PFSK-1 (cell line): ENCODE measurements around the gene TENT4B.

Experiments used
- FOXP2 ChIP-seq: optimal IDR thresholded peaks from 2 replicates; pipeline ENCODE3; 2011; ENCODE audit warnings: borderline replicate concordance, control low read depth, inconsistent platforms; ENCODE audit not compliant: insufficient read depth; ENCODE audit errors: extremely low read length, extremely low read depth
- POLR2AphosphoS5 ChIP-seq: IDR thresholded peaks from 2 replicates; pipeline ENCODE4 v1.6.1; 2012; ENCODE audit warnings: low read depth, mild to moderate bottlenecking, control low read depth, low read length, moderate library complexity
- SIN3A ChIP-seq: IDR thresholded peaks from 2 replicates; pipeline ENCODE4 v1.6.1; 2012; ENCODE audit warnings: mild to moderate bottlenecking, low read length, moderate library complexity, borderline replicate concordance; ENCODE audit not compliant: insufficient read depth
- TAF1 ChIP-seq: IDR thresholded peaks from 2 replicates; pipeline ENCODE4 v1.6.1; 2012; ENCODE audit warnings: low read length, control low read depth, borderline replicate concordance; ENCODE audit not compliant: insufficient read depth
- TF ChIP-seq, protein P1 (sequence below), 2 experiments: IDR thresholded peaks; 2 replicates each; pipeline versions ENCODE4 v1.6.1 to v1.8.0; 2011 to 2012; ENCODE audit warnings: low read depth in 2 of 2, low read length in 2 of 2, control low read depth in 1 of 2, inconsistent platforms in 1 of 2, mild to moderate bottlenecking in 1 of 2, moderate library complexity in 1 of 2; ENCODE audit not compliant: insufficient read depth in 1 of 2

The TENT4B gene

DNA sequence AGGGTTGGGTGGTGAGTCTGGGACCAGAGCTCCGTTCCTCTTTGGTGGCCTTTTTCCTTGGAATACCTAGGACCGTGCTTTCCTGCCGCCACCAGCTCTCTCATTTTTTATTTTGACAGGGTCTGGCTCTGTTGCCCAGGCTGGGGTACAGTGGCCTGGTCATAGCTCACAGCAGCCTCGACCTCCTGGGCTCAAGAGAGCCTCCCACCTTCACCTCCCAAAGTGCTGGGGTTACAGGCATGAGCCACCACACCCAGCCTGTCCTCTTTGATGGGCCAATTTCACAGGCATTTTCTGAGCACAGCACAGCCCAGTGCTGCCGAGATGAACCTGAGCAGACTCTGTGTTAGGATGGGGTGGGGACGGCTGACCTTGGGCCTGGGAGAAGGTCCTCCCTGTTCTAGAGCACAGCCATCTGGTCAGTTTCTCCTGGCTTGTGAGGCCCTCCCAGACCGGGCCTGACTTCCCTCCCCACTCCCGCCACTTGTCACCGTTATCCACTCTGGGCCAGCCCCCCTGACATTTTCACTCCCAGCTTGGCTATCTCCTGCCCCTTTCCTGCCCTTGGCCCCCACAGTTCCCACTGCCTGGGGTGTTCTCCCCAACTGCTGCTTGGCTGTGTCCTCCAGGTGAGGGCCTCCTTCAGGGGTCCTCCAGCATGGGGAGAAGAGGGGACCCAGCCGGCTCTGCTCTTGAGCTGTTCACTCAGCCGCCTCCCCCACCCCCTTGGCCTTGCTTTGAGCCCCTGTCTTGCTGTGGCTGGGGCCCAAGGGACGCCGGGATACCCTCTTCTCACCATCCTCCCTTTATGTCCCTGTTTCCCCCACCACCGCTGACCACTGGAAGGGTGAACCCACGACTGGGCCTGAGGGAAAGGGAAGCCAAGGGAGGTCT lies 118.3 kb downstream of the TENT4B start:
- TF ChIP-seq FOXP2: no peak

DNA sequence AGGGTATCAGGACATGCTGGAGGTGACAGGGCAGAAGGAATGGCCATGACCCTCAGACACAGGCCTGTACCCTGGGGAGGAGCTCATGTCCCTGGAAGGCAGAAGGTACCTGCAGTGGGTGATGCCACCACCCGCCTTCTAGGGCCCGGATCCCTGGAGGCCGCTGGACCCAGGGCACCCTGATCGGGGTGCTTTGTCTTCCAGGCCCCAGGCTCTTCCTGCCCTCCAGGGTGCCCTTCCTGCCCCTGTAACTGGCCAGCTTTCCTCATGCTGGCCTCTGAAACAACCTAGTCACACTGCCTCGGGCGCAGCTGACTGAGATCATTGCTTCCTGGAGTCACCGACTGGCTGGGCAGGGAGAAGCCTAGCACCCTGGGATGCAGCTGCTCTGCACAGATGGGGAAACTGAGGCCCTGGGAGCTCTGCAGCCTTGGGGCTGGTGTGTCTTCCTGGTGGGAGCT lies 119.0 kb downstream of the TENT4B start:
- TF ChIP-seq TAF1 (no peak), POLR2AphosphoS5 (no peak), FOXP2 (no peak), SIN3A (no peak)
- TF ChIP-seq, protein P1, sequence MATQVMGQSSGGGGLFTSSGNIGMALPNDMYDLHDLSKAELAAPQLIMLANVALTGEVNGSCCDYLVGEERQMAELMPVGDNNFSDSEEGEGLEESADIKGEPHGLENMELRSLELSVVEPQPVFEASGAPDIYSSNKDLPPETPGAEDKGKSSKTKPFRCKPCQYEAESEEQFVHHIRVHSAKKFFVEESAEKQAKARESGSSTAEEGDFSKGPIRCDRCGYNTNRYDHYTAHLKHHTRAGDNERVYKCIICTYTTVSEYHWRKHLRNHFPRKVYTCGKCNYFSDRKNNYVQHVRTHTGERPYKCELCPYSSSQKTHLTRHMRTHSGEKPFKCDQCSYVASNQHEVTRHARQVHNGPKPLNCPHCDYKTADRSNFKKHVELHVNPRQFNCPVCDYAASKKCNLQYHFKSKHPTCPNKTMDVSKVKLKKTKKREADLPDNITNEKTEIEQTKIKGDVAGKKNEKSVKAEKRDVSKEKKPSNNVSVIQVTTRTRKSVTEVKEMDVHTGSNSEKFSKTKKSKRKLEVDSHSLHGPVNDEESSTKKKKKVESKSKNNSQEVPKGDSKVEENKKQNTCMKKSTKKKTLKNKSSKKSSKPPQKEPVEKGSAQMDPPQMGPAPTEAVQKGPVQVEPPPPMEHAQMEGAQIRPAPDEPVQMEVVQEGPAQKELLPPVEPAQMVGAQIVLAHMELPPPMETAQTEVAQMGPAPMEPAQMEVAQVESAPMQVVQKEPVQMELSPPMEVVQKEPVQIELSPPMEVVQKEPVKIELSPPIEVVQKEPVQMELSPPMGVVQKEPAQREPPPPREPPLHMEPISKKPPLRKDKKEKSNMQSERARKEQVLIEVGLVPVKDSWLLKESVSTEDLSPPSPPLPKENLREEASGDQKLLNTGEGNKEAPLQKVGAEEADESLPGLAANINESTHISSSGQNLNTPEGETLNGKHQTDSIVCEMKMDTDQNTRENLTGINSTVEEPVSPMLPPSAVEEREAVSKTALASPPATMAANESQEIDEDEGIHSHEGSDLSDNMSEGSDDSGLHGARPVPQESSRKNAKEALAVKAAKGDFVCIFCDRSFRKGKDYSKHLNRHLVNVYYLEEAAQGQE (IDR thresholded peaks at IDR 0.05; ENCODE audit: insufficient read depth in 1 of 2, low read depth in 2 of 2, low read length in 2 of 2): no peak

DNA sequence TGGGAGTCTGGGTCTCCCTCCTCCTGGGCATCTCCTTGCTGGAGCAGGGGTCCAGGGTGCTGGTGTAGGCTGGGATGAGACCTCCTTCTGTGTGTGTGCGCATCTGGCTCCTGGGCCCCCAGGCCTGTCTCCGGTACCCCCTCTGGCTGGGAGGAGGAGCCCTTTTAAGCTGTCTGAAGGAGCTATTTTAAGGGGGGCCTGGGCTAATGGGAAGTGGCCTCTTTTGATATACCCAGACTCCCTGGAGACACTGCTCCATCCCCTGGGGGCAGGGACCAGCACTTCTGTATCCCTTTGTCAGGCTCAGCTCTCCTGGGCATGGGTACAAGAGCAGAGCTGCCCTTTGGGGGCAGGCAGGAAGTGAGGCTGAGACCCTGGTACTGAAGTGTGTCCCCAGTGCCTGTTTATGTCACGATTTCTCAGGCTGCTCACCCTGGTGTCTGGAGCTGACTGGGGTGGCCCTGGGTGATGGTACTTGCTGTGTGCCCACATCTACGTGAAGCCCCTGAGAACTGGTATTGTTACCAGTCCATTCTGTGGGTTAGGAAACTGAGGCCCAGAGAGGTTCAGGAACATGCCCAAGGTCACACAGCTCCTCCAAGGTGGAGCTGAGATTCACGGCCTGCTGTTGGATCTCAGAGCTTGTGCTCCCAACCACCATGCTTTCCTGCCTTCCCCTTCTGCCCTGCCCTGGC lies 119.7 kb downstream of the TENT4B start:
- TF ChIP-seq TAF1: no peak
- TF ChIP-seq, protein P1 (IDR thresholded peaks at IDR 0.05; ENCODE audit: insufficient read depth in 1 of 2, low read depth in 2 of 2, low read length in 2 of 2): no peak
- TF ChIP-seq POLR2AphosphoS5: no peak
- no peak for TF ChIP-seq FOXP2
- no peak for TF ChIP-seq SIN3A

DNA sequence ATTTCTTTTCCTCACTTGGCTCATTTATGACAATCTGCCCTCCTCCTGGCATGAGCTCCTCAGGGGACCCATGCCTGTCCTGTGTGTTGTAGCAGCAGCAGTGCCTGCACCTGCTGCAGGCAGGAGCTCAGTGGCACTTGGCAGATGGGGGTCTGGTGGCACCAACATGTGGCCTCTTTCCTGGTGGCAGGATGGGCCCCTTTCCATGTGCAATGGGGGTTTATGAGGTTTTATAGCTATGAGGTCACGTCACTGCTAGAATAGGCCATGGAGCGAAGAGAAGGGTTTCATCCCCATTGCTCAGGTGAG lies 120.2 kb downstream of the TENT4B start:
- TF ChIP-seq FOXP2 (no peak), TAF1 (no peak), SIN3A (no peak), POLR2AphosphoS5 (no peak)
- TF ChIP-seq, protein P1 (IDR thresholded peaks at IDR 0.05; ENCODE audit: insufficient read depth in 1 of 2, low read depth in 2 of 2, low read length in 2 of 2): no peak

DNA sequence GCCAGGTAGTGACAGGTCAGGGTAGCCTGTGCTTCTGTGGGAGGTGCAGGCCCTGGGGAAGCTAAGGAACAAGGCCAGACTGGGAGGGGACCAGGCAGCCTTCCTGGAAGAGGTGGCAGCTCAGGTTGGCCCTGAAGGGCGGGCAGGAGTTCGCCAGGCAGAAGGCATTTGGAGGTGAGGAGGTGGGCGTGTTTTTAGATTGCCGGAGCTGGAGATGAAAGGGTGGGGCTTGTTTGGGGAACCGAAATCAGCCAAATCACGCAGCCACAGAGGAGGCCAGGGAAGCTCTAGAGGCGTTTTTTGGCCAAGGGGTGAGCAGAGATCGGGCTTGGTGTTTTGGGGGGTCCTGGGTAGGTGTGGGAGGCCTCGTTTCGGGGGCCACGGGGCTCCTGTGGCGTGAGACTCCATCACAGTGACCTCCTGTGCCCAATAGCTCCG lies 120.8 kb downstream of the TENT4B start:
- TF ChIP-seq, protein P1 (IDR thresholded peaks at IDR 0.05; ENCODE audit: insufficient read depth in 1 of 2, low read depth in 2 of 2, low read length in 2 of 2): no peak
- TF ChIP-seq FOXP2 (no peak), POLR2AphosphoS5 (no peak), TAF1 (no peak), SIN3A (no peak)
